HCT116 (cell line): ENCODE results near the gene OR2AE1. TPM values are rescaled to one million over a fixed set of nuclear protein-coding genes. Genes with fewer than 3 reads are reported as not detected.

Source experiments
- ATAC-seq: fragments of 200-7000 bp; cut with Tn5 transposase; 2 replicates; pipeline ENCODE4 v1.9.1; 2020; ENCODE audit warnings: mild to moderate bottlenecking, moderate library complexity
- BruUV-seq: library from RNA; stranded (reverse); fragments of 400-500 nt; replicated peaks from 2 replicates; lab custom pipeline; 2021; lab: Mats Ljungman, UMichigan
- CTCF ChIA-PET: fragments of 300-600 bp; sonication (Branson Sonifier 250); formaldehyde crosslinking; loops from one replicate; lab custom pipeline; 2021; ENCODE audit warnings: antibody characterized with exemption; lab: Charles Lee
- POLR2A ChIA-PET: fragments of 300-600, 350-600 bp; sonication (Branson Sonifier 250); formaldehyde crosslinking; loops from one replicate; lab custom pipeline; 2021; ENCODE audit warnings: antibody characterized with exemption; lab: Charles Lee
- RAD21 ChIA-PET, 2 experiments: fragments of 300-600 bp; sonication (Branson Sonifier 250); formaldehyde crosslinking; loops; one replicate each; lab custom pipeline; 2023; ENCODE audit warnings: low total read pairs in 2 of 2; ENCODE audit not compliant: uncharacterized antibody in 2 of 2, unreplicated experiment in 2 of 2, low non-redundant PET in 1 of 2; lab: Charles Lee
- DNase-seq: peaks from one replicate; pipeline ENCODE4 v3.0.0-alpha.2; 2010; ENCODE audit warnings: low read depth, low spot score
- H2AFZ ChIP-seq: fragments of 200-600 bp; shearing (Covaris generic), sonication (generic); 2 replicates; pipeline ENCODE4 v1.6.1; 2017; ENCODE audit warnings: low read depth, mixed run types, mixed read lengths, antibody characterized with exemption, low read length; ENCODE audit not compliant: poor library complexity, severe bottlenecking
- H3K27ac ChIP-seq: 2 replicates; pipeline ENCODE4 v1.5.1; 2012; ENCODE audit warnings: low read depth, low read length
- H3K27me3 ChIP-seq: fragments of 200-600 bp; sonication (generic); 2 replicates; pipeline ENCODE4 v1.6.1; 2016; ENCODE audit warnings: mixed run types, low read length, mixed read lengths; ENCODE audit not compliant: insufficient read depth
- H3K36me3 ChIP-seq, 2 experiments: fragments of 200-500 bp in 1 of 2; fragments of 200-600 bp in 1 of 2; sonication (Bioruptor generic) in 1 of 2; sonication (generic) in 1 of 2; 2 replicates each; pipeline versions ENCODE4 v1.5.1 to v1.6.1; 2014 to 2016; ENCODE audit warnings: low read length in 2 of 2, inconsistent platforms in 1 of 2, mixed read lengths in 1 of 2, mixed run types in 1 of 2; ENCODE audit not compliant: insufficient read depth in 2 of 2, control insufficient read depth in 1 of 2
- H3K4me1 ChIP-seq, 2 experiments: fragments of 200-600 bp in 1 of 2; sonication (generic) in 1 of 2; 2 replicates each; pipeline versions ENCODE4 v1.5.1 to v1.6.1; 2012 to 2017; ENCODE audit warnings: low read length in 2 of 2, inconsistent platforms in 1 of 2, mild to moderate bottlenecking in 1 of 2, mixed read lengths in 1 of 2, mixed run types in 1 of 2, moderate library complexity in 1 of 2; ENCODE audit not compliant: insufficient read depth in 2 of 2, control insufficient read depth in 1 of 2
- H3K4me2 ChIP-seq: fragments of 200-600 bp; sonication (generic); 2 replicates; pipeline ENCODE4 v1.6.1; 2017; ENCODE audit warnings: mixed run types, low read length, mixed read lengths
- H3K4me3 ChIP-seq, 2 experiments: fragments of 200-600 bp in 1 of 2; sonication (generic) in 1 of 2; replicated peaks in 1 of 2; 2 replicates each; pipeline ENCODE4 v1.5.1; 2011 to 2016; ENCODE audit warnings: low read length in 2 of 2, control low read depth in 1 of 2, low read depth in 1 of 2, mild to moderate bottlenecking in 1 of 2, mixed read lengths in 1 of 2, mixed run types in 1 of 2
- H3K79me2 ChIP-seq: fragments of 200-600 bp; sonication (generic); 2 replicates; pipeline ENCODE4 v1.6.1; 2017; ENCODE audit warnings: mild to moderate bottlenecking, mixed run types, low read length, moderate library complexity, mixed read lengths; ENCODE audit not compliant: insufficient read depth
- H3K9ac ChIP-seq: fragments of 200-600 bp; sonication (generic); 2 replicates; pipeline ENCODE4 v1.6.1; 2016; ENCODE audit warnings: low read length, mixed read lengths
- H3K9me2 ChIP-seq: fragments of 200-600 bp; sonication (generic), shearing (Covaris generic); 2 replicates; pipeline ENCODE4 v1.6.1; 2017; ENCODE audit warnings: mixed run types, mild to moderate bottlenecking, moderate library complexity; ENCODE audit not compliant: insufficient read depth
- H3K9me3 ChIP-seq, 2 experiments: fragments of 200-500 bp in 1 of 2; fragments of 200-600 bp in 1 of 2; sonication (Bioruptor generic) in 1 of 2; sonication (generic) in 1 of 2; 2 replicates each; pipeline ENCODE4 v1.6.1; 2014 to 2017; ENCODE audit warnings: low read length in 2 of 2, mixed read lengths in 2 of 2, inconsistent platforms in 1 of 2, low read depth in 1 of 2, mild to moderate bottlenecking in 1 of 2, mixed run types in 1 of 2, moderate library complexity in 1 of 2; ENCODE audit not compliant: control insufficient read depth in 1 of 2, insufficient read depth in 1 of 2
- H4K20me1 ChIP-seq: fragments of 200-600 bp; sonication (generic), shearing (Covaris generic); 2 replicates; pipeline ENCODE4 v1.6.1; 2017; ENCODE audit warnings: mixed run types, mild to moderate bottlenecking, moderate library complexity; ENCODE audit not compliant: insufficient read depth
- EGR1 ChIP-seq: IDR thresholded peaks from 2 replicates; pipeline ENCODE4 v1.6.1; 2012; ENCODE audit warnings: low read depth
- ELF1 ChIP-seq: IDR thresholded peaks from 2 replicates; pipeline ENCODE4 v1.6.1; 2012; ENCODE audit warnings: low read depth, borderline replicate concordance
- FOSL1 ChIP-seq: IDR thresholded peaks from 2 replicates; pipeline ENCODE4 v1.6.1; 2012; ENCODE audit warnings: low read depth
- JUND ChIP-seq: IDR thresholded peaks from 2 replicates; pipeline ENCODE4 v1.6.1; 2012
- MAX ChIP-seq: IDR thresholded peaks from 2 replicates; pipeline ENCODE4 v1.6.1; 2012
- POLR2A ChIP-seq: IDR thresholded peaks from 2 replicates; pipeline ENCODE4 v1.7.0; 2011; ENCODE audit warnings: borderline replicate concordance; ENCODE audit not compliant: insufficient read depth, insufficient read length; ENCODE audit errors: extremely low read depth
- POLR2AphosphoS5 ChIP-seq: IDR thresholded peaks from 2 replicates; pipeline ENCODE4 v1.6.1; 2011; ENCODE audit warnings: mild to moderate bottlenecking, low read depth, low read length, moderate library complexity
- RAD21 ChIP-seq: IDR thresholded peaks from 2 replicates; pipeline ENCODE4 v1.6.1; 2012; ENCODE audit warnings: low read depth, mild to moderate bottlenecking
- TCF7L2 ChIP-seq: IDR thresholded peaks from 2 replicates; pipeline ENCODE4 v1.7.0; 2011; ENCODE audit warnings: borderline replicate concordance, inconsistent platforms; ENCODE audit not compliant: insufficient read depth, insufficient read length; ENCODE audit errors: extremely low read depth
- YY1 ChIP-seq: IDR thresholded peaks from 2 replicates; pipeline ENCODE4 v1.6.1; 2011; ENCODE audit warnings: low read length, low read depth, moderate library complexity, mild to moderate bottlenecking; ENCODE audit not compliant: insufficient replicate concordance; ENCODE audit errors: extremely low read depth
- ZBTB33 ChIP-seq: IDR thresholded peaks from 2 replicates; pipeline ENCODE4 v1.6.1; 2011; ENCODE audit warnings: mild to moderate bottlenecking, low read length, moderate library complexity; ENCODE audit not compliant: insufficient replicate concordance; ENCODE audit errors: extremely low read depth
- ZFX ChIP-seq: fragments of 450-650 bp; IDR thresholded peaks from 2 replicates; pipeline ENCODE4 v1.6.1; 2017
- ZNF274 ChIP-seq: fragments of 200-500 bp; sonication (Bioruptor generic); IDR thresholded peaks from 2 replicates; pipeline ENCODE4 v1.6.1; 2014; ENCODE audit warnings: mild to moderate bottlenecking, low read depth, low read length, inconsistent platforms
- intact Hi-C: fragments of 100-400 bp; cut with micrococcal nuclease; formaldehyde crosslinking; loops from 2 replicates; pipeline ENCODE4 v1.10.0; 2022
- total RNA-seq: library from RNA; stranded (reverse); gene quantifications from one replicate; pipeline ENCODE4 v1.2.1, GENCODE V29; 2021; ENCODE audit not compliant: unreplicated experiment

OR2AE1 gene
- total RNA-seq, 1 experiment from 2014 or later: not detected

GRCh38 chr7:99855236-99855635, 21.6 kb downstream of the OR2AE1 start:
- CTCF ChIA-PET: no interaction called here
- no TSS peak for BruUV-seq
- no peak for DNase-seq
- H2AFZ ChIP-seq: no peak overlapping the region
- RAD21 ChIA-PET: no interaction called here
- intact Hi-C loops: no loop called here
- H3K36me3 ChIP-seq: no peaks in the 10 kb centered on the region
- no peaks in the 10 kb centered on the region for H3K9me3 ChIP-seq
- no peak overlapping the region for H3K4me2 ChIP-seq
- no peak for TF ChIP-seq POLR2AphosphoS5
- no peak for TF ChIP-seq POLR2A
- no peak for TF ChIP-seq RAD21
- TF ChIP-seq ELF1: no peak
- TF ChIP-seq MAX: no peak
- TF ChIP-seq ZNF274: no peak
- TF ChIP-seq TCF7L2: no peak
- no peak for TF ChIP-seq ZFX
- TF ChIP-seq JUND: no peak
- no peak for TF ChIP-seq ZBTB33
- TF ChIP-seq EGR1: no peak
- no peak for TF ChIP-seq YY1
- TF ChIP-seq FOSL1: no peak
- TF ChIP-seq, all 23 proteins: peak for 0
- POLR2A ChIA-PET: no interaction called here
- H3K79me2 ChIP-seq: no peaks in the 10 kb centered on the region
- no peaks in the 10 kb centered on the region for H4K20me1 ChIP-seq
- peaks cover 0 to 3% of the 10 kb centered on the region in 2 experiments; a peak in 2 of 4 replicates for H3K4me1 ChIP-seq
- H3K27me3 ChIP-seq: peaks cover 5% of the 10 kb centered on the region; the same call in 1 of the 2 replicates
- no peak overlapping the region for H3K4me3 ChIP-seq
- H3K9ac ChIP-seq: no peak overlapping the region
- H3K27ac ChIP-seq: no peak overlapping the region
- ATAC-seq: no peak
- no peaks in the 10 kb centered on the region for H3K9me2 ChIP-seq
